ENCODE results near the gene INSM1.

INSM1 gene

GRCh38 chr20:20329564-20329963 lies 38.3 kb upstream of the INSM1 start:
- no peak overlapping the region for H3K4me3 ChIP-seq (ENCODE audit: low read depth, low read length)
- DNase-seq (ENCODE audit: low read depth) = no peak
- no peak for TF ChIP-seq CTCF (IDR thresholded peaks at IDR 0.05; ENCODE audit: control insufficient read depth, extremely low read depth, insufficient read depth)

- no peak for TF ChIP-seq CTCF (IDR thresholded peaks at IDR 0.05; ENCODE audit: control insufficient read depth, extremely low read depth, insufficient read depth)
- no peak for DNase-seq (ENCODE audit: low read depth)
- no peak overlapping the region for H3K4me3 ChIP-seq (ENCODE audit: low read depth, low read length)
Observed at GRCh38 chr20:20331156-20331555, 36.7 kb upstream of the INSM1 start.

GRCh38 chr20:20331817-20332216 lies 36.1 kb upstream of the INSM1 start:
- no peak for DNase-seq (ENCODE audit: low read depth)
- no peak overlapping the region for H3K4me3 ChIP-seq (ENCODE audit: low read depth, low read length)
- TF ChIP-seq CTCF (IDR thresholded peaks at IDR 0.05; ENCODE audit: control insufficient read depth, extremely low read depth, insufficient read depth) = no peak

- no peak overlapping the region for H3K4me3 ChIP-seq (ENCODE audit: low read depth, low read length)
- DNase-seq (ENCODE audit: low read depth) = no peak
- no peak for TF ChIP-seq CTCF (IDR thresholded peaks at IDR 0.05; ENCODE audit: control insufficient read depth, extremely low read depth, insufficient read depth)
Observed at GRCh38 chr20:20333866-20334265, 34.0 kb upstream of the INSM1 start.

GRCh38 chr20:20334489-20334888 lies 33.4 kb upstream of the INSM1 start:
- no peak overlapping the region for H3K4me3 ChIP-seq (ENCODE audit: low read depth, low read length)
- no peak for DNase-seq (ENCODE audit: low read depth)
- TF ChIP-seq CTCF (IDR thresholded peaks at IDR 0.05; ENCODE audit: control insufficient read depth, extremely low read depth, insufficient read depth) = no peak

GRCh38 chr20:20338133-20338730 lies 29.7 kb upstream of the INSM1 start:
- no peak overlapping the region for H3K4me3 ChIP-seq (ENCODE audit: low read depth, low read length)
- TF ChIP-seq CTCF (IDR thresholded peaks at IDR 0.05; ENCODE audit: control insufficient read depth, extremely low read depth, insufficient read depth) = no peak
- no peak for DNase-seq (ENCODE audit: low read depth)

GRCh38 chr20:20340443-20340842 lies 27.5 kb upstream of the INSM1 start:
- no peak for TF ChIP-seq CTCF (IDR thresholded peaks at IDR 0.05; ENCODE audit: control insufficient read depth, extremely low read depth, insufficient read depth)
- DNase-seq (ENCODE audit: low read depth) = no peak
- no peak overlapping the region for H3K4me3 ChIP-seq (ENCODE audit: low read depth, low read length)
